Neuronal stem cell (in vitro differentiated cells): Measurements from ENCODE around the gene CBX2.

ENCODE experiments used
- DNase-seq: peaks from one replicate; pipeline ENCODE4 v3.0.0-alpha.2; 2013; ENCODE audit warnings: low spot score
- H2AFZ ChIP-seq: one replicate; pipeline ENCODE4 v1.6.1; 2013; ENCODE audit warnings: mild to moderate bottlenecking, low read length, inconsistent platforms
- H2AK5ac ChIP-seq: 2 replicates; pipeline ENCODE4 v1.6.1; 2013; ENCODE audit warnings: low read depth, mild to moderate bottlenecking, inconsistent platforms, low read length, moderate library complexity, mixed read lengths
- H2BK120ac ChIP-seq: 2 replicates; pipeline ENCODE4 v1.6.1; 2013; ENCODE audit warnings: low read depth, mild to moderate bottlenecking, inconsistent platforms, low read length, moderate library complexity, mixed read lengths
- H2BK12ac ChIP-seq: one replicate; pipeline ENCODE4 v1.6.1; 2013; ENCODE audit warnings: low read length, inconsistent platforms
- H2BK15ac ChIP-seq: 2 replicates; pipeline ENCODE4 v1.6.1; 2013; ENCODE audit warnings: mild to moderate bottlenecking, low read length, inconsistent platforms, mixed read lengths
- H2BK5ac ChIP-seq: one replicate; pipeline ENCODE4 v1.6.1; 2013; ENCODE audit warnings: inconsistent platforms, mild to moderate bottlenecking, low read length, moderate library complexity
- H3K14ac ChIP-seq: one replicate; pipeline ENCODE4 v1.6.1; 2013; ENCODE audit warnings: low read length, inconsistent platforms
- H3K18ac ChIP-seq: 2 replicates; pipeline ENCODE4 v1.6.1; 2013; ENCODE audit warnings: low read length, inconsistent platforms
- H3K23ac ChIP-seq: 2 replicates; pipeline ENCODE4 v1.6.1; 2013; ENCODE audit warnings: low read depth, mild to moderate bottlenecking, mixed read lengths, low read length, inconsistent platforms; ENCODE audit not compliant: poor library complexity
- H3K27ac ChIP-seq: replicated peaks from 3 replicates; pipeline ENCODE4 v1.5.1; 2013; ENCODE audit warnings: low read length, inconsistent platforms
- H3K27me3 ChIP-seq, 3 experiments: 2 replicates each; pipeline ENCODE4 v1.6.1; 2013; ENCODE audit warnings: low read length in 3 of 3, mild to moderate bottlenecking in 2 of 3, inconsistent platforms in 1 of 3, low read depth in 1 of 3, mixed read lengths in 1 of 3, moderate library complexity in 1 of 3; ENCODE audit not compliant: control insufficient read depth in 3 of 3, insufficient read depth in 3 of 3
- H3K36me3 ChIP-seq, 2 donors: replicated peaks in 1 of 2; 2 replicates each; pipeline ENCODE4 v1.6.1; 2013; ENCODE audit warnings: low read length in 2 of 2; ENCODE audit not compliant: control insufficient read depth in 2 of 2, insufficient read depth in 2 of 2
- H3K4ac ChIP-seq: 2 replicates; pipeline ENCODE4 v1.6.1; 2013; ENCODE audit warnings: inconsistent platforms, mild to moderate bottlenecking, low read length, moderate library complexity
- H3K4me1 ChIP-seq, 2 donors: 1 replicate in 1 of 2; 2 replicates in 1 of 2; pipeline ENCODE4 v1.6.1; 2013; ENCODE audit warnings: low read length in 2 of 2, low read depth in 1 of 2; ENCODE audit not compliant: control insufficient read depth in 2 of 2, insufficient read depth in 1 of 2
- H3K4me2 ChIP-seq: one replicate; pipeline ENCODE4 v1.6.1; 2013; ENCODE audit warnings: mild to moderate bottlenecking, low read length, inconsistent platforms; ENCODE audit not compliant: insufficient read depth, poor library complexity, severe bottlenecking
- H3K4me3 ChIP-seq, 2 donors: 2 replicates each; pipeline ENCODE4 v1.5.1; 2013; ENCODE audit warnings: low read length in 2 of 2, mild to moderate bottlenecking in 2 of 2, inconsistent platforms in 1 of 2, moderate library complexity in 1 of 2
- H3K79me1 ChIP-seq: one replicate; pipeline ENCODE4 v1.6.1; 2013; ENCODE audit warnings: low read depth, mild to moderate bottlenecking, inconsistent platforms, low read length, moderate library complexity
- H3K9ac ChIP-seq: one replicate; pipeline ENCODE4 v1.6.1; 2013; ENCODE audit warnings: mild to moderate bottlenecking, low read depth, low read length, inconsistent platforms; ENCODE audit not compliant: poor library complexity
- H3K9me3 ChIP-seq, 2 donors: replicated peaks in 1 of 2; 2 replicates each; pipeline versions ENCODE3 to v1.6.1; 2013; ENCODE audit warnings: low read length in 2 of 2, mild to moderate bottlenecking in 2 of 2, inconsistent platforms in 1 of 2, low read depth in 1 of 2, mixed read lengths in 1 of 2, moderate library complexity in 1 of 2; ENCODE audit not compliant: control insufficient read depth in 2 of 2, insufficient read depth in 1 of 2
- H4K8ac ChIP-seq: one replicate; pipeline ENCODE4 v1.6.1; 2013; ENCODE audit warnings: low read depth, mild to moderate bottlenecking, inconsistent platforms, low read length, moderate library complexity
- H4K91ac ChIP-seq: one replicate; pipeline ENCODE4 v1.6.1; 2013; ENCODE audit warnings: low read length, low read depth, mild to moderate bottlenecking, inconsistent platforms; ENCODE audit not compliant: poor library complexity
- WGBS, 2 donors: extraction: QIAGEN DNeasy Blood & Tissue Kit; methylation state at CpG; one replicate each; pipeline ENCODE4 v1.1.7; 2013; ENCODE audit warnings: missing lambda C conversion rate in 2 of 2, mixed read lengths in 1 of 2; ENCODE audit not compliant: insufficient read length in 2 of 2, insufficient replicate concordance in 1 of 2; ENCODE audit errors: extremely low coverage in 2 of 2; 5-methylcytosine and 5-hydroxymethylcytosine counted together

CBX2 gene

DNA sequence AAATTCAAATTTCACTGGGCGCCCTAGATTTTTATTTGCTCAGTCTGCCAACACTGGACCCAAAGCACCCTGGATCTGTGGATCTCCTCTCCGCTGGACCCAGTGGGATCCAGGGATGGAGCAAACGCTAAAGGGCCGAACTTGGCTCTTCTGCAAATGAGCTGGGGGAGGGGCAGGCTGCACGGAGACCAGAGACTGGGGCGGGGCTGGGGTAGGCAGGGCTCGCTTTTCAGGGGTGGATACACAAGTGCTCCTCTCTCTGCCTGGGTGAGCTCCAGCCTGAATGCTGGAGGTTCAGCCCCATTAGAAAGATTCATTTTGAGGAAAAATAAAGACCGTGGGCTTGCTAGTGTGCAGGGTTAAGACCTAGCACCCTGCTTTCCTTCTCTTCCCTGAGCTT lies 52.4 kb downstream of the CBX2 start:
- Histone ChIP-seq H3K27me3 (peaks cover 0 to 24% (median 13%) of the 10 kb centered on the region in 3 experiments), H3K14ac (no peak overlapping the region)
- WGBS, 2 donors, result no CpG with 5 or more reads among the region's 8 CpGs

DNA sequence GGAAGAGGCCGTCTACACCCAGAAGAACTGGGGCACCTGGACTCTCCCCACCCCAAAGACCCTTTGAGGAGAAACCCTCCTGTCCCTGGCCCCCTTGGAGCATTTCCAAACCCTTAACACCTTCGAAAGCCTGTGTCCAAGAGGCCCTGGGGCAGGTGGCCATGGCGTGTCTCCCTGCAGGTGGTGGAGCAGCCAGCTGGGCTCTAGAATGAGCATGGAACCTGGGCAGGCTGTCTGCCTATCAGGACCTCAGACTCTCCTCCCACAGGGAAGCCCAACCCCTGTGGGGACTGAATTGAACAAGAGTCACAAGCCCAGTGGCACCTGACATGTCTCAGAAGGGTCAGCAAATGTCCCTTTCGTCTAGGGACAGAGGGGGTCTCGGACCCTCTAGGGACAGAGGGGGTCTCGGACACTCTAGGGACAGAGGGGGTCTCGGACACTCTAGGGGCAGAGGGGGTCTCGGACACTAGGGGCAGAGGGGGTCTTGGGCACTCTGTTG lies 52.9 kb downstream of the CBX2 start:
- Histone ChIP-seq H4K91ac (peak overlapping the region; percentile 32), H2BK120ac (peak overlapping the region; percentile 33), H3K14ac (peak overlapping the region; percentile 14), H2BK12ac (peak overlapping the region; percentile 70), H3K23ac (peak overlapping the region; percentile 5), H2AFZ (no peak overlapping the region), H3K18ac (peak overlapping the region; percentile 93), H3K9ac (no peak overlapping the region), H3K4me3 (no peak overlapping the region), H3K36me3 (peaks cover 0 to 31% of the 10 kb centered on the region in 2 donors), H3K4me2 (no peak overlapping the region), H2BK15ac (peak overlapping the region; percentile 92), H3K4me1 (peaks cover 32 to 34% of the 10 kb centered on the region in 2 donors), H4K8ac (no peak overlapping the region), H3K79me1 (peaks cover 5% of the 10 kb centered on the region), H3K4ac (no peak overlapping the region), H2BK5ac (peak overlapping the region; percentile 47), H3K9me3 (peaks cover 0 to 2% of the 10 kb centered on the region in 2 donors), H2AK5ac (peak overlapping the region; percentile 94), H3K27me3 (peaks cover 0 to 29% (median 13%) of the 10 kb centered on the region in 3 experiments), H3K27ac (no peak overlapping the region)
- DNase-seq, result no peak
- no CpG with 5 or more reads among the region's 8 CpGs for WGBS, 2 donors

More for the DNA sequence above, 52.4 kb downstream of the CBX2 start:
- DNase-seq, result no peak
- no peak overlapping the region for H3K4ac ChIP-seq
- H2BK15ac ChIP-seq, result peak overlapping the region; percentile 92
- H2BK5ac ChIP-seq, result peak overlapping the region; percentile 47
- H3K27ac ChIP-seq, result no peak overlapping the region
- no peak overlapping the region for H3K4me3 ChIP-seq
- H2BK12ac ChIP-seq, result no peak overlapping the region
- H2AFZ ChIP-seq, result no peak overlapping the region
- peaks cover 27 to 33% of the 10 kb centered on the region in 2 donors for H3K4me1 ChIP-seq
- H3K36me3 ChIP-seq, result peaks cover 0 to 25% of the 10 kb centered on the region in 2 donors
- H4K8ac ChIP-seq, result no peak overlapping the region
- H2AK5ac ChIP-seq, result peak overlapping the region; percentile 94
- no peak overlapping the region for H2BK120ac ChIP-seq
- H4K91ac ChIP-seq, result no peak overlapping the region
- peaks cover 0 to 2% of the 10 kb centered on the region in 2 donors for H3K9me3 ChIP-seq
- H3K9ac ChIP-seq, result no peak overlapping the region
- no peak overlapping the region for H3K4me2 ChIP-seq
- peaks cover 4% of the 10 kb centered on the region for H3K79me1 ChIP-seq
- peak overlapping the region; percentile 5 for H3K23ac ChIP-seq
- H3K18ac ChIP-seq, result no peak overlapping the region

DNA sequence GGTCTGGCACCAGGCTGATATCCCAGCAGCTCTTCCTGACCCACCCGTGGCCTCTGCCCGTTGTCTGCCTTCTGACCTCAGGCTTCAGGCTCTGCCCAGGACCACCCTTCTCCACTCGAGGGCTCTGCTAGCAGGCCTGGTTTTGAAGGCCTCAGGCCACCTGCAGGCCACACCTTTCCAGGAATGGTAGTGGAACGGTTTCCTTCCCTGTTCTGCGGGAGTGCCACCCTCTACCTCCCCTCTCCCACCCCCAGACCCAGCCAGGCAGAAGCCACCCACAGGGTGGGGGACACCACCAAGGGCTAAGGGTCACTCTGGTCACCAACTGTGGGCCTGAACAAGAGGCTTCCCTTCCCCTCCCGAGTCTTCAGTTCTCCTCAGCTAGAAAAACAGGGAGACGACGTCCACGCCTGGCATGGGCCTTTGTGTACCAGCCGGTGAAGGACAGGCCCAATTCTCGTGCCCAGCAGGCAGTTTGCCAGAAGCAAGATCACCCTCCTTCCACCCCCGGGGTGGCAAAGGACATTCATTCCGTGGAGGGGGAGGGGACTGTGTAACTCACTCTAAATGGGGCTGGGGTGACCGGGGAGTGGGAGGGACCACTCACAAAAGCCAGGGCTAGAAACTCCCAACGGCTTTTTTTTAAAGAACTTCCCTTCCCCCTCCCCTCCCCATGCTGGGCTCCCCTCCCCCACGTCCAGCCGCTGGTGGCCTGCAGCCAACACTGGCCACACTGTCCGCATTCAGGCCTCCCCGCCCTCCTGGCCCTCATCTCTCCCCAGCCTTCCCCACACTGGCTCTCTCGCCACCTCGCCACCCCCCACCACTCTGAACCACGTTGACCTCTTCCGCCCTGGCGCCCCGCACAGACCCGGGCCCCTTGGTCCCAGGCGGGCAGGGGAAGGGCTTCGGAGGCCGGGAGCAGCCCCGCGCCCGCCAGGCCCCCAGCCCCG lies 53.6 kb downstream of the CBX2 start:
- Histone ChIP-seq H3K9me3 (peaks cover 0 to 2% of the 10 kb centered on the region in 2 donors), H3K27me3 (peaks cover 0 to 36% (median 13%) of the 10 kb centered on the region in 3 experiments), H3K4me3 (no peak overlapping the region), H3K4me2 (peak overlapping the region; percentile 87), H3K23ac (peak overlapping the region; percentile 75), H2BK12ac (peak overlapping the region; percentile 70), H2BK120ac (peak overlapping the region; percentile 95), H2BK5ac (peak overlapping the region; percentile 47), H3K36me3 (peaks cover 0 to 38% of the 10 kb centered on the region in 2 donors), H2BK15ac (peak overlapping the region; percentile 92), H4K91ac (peak overlapping the region; percentile 94), H2AFZ (peak overlapping the region; percentile 61), H3K14ac (no peak overlapping the region), H3K9ac (peak overlapping the region; percentile 81), H3K4me1 (peaks cover 37 to 38% of the 10 kb centered on the region in 2 donors), H3K4ac (no peak overlapping the region), H3K27ac (peak overlapping the region; percentile 7), H4K8ac (no peak overlapping the region), H3K18ac (peak overlapping the region; percentile 98), H3K79me1 (peaks cover 5% of the 10 kb centered on the region), H2AK5ac (peak overlapping the region; percentile 96)
- no CpG with 5 or more reads among the region's 33 CpGs for WGBS, 2 donors
- DNase-seq, result no peak
